22Rv1 (cell line): Measurements from ENCODE around the gene TULP1.

Source experiments
- ZFX ChIP-seq: fragments of 450-650 bp; IDR thresholded peaks from 2 replicates; pipeline ENCODE4 v1.6.1; 2017; ENCODE audit warnings: antibody characterized with exemption, borderline replicate concordance
- TF ChIP-seq, protein P1 (sequence below): fragments of 450-650 bp; IDR thresholded peaks from 2 replicates; pipeline ENCODE4 v1.5.1; 2017; ENCODE audit warnings: mild to moderate bottlenecking

DNA sequence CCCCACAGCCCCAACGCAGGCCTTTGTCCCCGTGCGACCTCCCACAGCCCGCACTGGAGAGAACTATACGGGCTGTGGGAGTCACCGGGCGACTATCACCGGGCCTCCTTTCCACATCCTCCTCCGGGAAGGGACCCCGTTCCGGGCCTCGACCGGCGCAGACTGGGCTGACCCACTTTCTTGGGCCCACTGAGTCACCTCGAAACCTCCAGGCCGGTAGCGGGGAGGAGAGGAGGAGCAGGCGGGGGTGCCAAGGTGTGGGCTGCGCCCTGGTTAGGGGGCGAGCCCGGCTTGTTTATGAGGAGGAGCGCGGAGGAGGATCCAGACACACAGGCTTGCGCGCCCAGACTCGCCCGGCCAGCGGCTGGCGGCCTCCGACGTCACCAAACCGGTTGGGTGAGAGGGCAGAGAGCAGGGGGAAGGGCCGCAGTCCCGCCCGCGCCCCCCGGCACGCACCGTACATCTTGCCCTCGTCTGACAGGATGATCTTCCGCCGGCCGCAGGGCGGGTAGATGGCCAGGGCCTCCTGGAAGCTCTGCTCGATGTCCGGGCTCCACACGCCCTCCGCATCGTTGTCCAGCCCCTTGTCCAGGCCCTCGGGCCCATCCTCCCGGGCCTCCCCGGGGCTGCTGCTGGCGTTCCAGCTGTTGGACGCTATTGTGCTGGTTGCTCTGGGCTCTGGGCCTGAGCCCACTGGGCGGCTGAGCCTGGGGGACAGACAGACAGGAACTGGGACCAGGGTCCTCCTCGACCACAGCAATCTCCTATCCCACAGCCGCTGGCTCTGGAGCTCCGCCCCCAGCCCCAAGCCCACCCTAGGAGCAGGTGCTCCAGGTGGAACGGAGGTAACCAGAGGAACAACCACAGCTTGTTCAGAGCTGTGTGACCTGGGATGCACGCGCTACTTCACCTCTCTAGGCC, 26.4 kb downstream of the TULP1 start:
- TF ChIP-seq, protein P1, sequence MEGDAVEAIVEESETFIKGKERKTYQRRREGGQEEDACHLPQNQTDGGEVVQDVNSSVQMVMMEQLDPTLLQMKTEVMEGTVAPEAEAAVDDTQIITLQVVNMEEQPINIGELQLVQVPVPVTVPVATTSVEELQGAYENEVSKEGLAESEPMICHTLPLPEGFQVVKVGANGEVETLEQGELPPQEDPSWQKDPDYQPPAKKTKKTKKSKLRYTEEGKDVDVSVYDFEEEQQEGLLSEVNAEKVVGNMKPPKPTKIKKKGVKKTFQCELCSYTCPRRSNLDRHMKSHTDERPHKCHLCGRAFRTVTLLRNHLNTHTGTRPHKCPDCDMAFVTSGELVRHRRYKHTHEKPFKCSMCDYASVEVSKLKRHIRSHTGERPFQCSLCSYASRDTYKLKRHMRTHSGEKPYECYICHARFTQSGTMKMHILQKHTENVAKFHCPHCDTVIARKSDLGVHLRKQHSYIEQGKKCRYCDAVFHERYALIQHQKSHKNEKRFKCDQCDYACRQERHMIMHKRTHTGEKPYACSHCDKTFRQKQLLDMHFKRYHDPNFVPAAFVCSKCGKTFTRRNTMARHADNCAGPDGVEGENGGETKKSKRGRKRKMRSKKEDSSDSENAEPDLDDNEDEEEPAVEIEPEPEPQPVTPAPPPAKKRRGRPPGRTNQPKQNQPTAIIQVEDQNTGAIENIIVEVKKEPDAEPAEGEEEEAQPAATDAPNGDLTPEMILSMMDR = no peak
- TF ChIP-seq ZFX = no peak
